Spleen (tissue), 3 donors: ENCODE data around the gene AGAP2.
"Not testable (repeated sequence)": the region's sequence is repeated elsewhere in the genome, so short reads cannot be mapped to it uniquely, and the experiment has no call there.

Source experiments
- POLR2A ChIP-seq, 3 donors: fragments of 450-650 bp; IDR thresholded peaks; one replicate each; pipeline ENCODE4 v1.5.1; 2017; ENCODE audit warnings: antibody characterized with exemption in 3 of 3, mild to moderate bottlenecking in 1 of 3
- POLR2AphosphoS5 ChIP-seq, 3 donors: sonication (generic); formaldehyde crosslinking; IDR thresholded peaks; one replicate each; pipeline ENCODE4 v1.5.1; 2017; ENCODE audit warnings: antibody characterized with exemption in 3 of 3

- TF ChIP-seq POLR2A, POLR2AphosphoS5 (IDR thresholded peaks at IDR 0.05): not testable (repeated sequence)
These were observed 23.4 kb downstream of the AGAP2 start for GRCh38 chr12:57715036-57715748.
